ENCODE data around the gene NHLRC3.
"Not testable (repeated sequence)": the region's sequence is repeated elsewhere in the genome, so short reads cannot be mapped to it uniquely, and the experiment has no call there.

NHLRC3 gene, protein sequence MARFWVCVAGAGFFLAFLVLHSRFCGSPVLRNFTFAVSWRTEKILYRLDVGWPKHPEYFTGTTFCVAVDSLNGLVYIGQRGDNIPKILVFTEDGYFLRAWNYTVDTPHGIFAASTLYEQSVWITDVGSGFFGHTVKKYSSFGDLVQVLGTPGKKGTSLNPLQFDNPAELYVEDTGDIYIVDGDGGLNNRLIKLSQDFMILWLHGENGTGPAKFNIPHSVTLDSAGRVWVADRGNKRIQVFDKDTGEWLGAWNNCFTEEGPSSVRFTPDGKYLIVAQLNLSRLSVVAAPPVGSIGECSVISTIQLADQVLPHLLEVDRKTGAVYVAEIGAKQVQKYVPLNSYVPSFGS

DNA sequence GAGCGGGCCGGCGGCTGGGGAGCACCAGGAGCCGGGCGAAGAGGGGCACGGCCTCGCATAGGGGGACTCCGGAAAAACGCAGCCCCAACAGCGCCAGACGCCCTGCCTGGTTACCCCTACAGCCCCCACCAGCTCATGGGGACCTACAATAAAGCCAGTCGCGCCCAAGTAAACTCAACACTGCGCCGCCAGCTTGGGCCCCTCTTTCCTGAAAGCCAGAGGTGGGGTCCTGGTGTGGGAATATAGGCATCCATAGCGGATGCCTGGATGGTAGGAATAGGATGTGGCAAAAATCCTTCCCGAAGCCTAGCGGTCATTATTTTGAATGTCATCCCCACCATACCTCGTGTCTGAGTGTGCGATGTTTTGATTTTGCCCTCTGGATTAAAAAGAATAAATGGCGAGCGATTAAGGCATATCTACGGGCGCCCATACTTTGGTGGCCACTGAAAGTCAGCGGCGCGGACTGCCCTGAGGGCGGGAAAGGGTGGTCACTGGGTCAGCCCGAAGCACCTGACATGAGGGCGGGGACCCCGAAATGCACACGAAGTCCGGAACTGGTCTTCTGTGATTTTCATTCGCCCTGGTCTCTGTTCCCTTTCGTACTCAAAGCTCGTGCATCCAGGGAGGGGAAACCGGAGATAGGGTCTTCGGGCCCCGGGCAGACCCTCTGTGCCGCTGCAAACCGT, at the start of gene NHLRC3, which contains the start of gene PROSER1:
NHLRC3 (plus strand) TSS at position 577 of the 689 bp plus-strand sequence. CDS start 184 bp downstream, outside the sequence.
PROSER1 (minus strand) TSS at position 210 of the 689 bp plus-strand sequence. CDS start 847 bp downstream, outside the sequence.
- H3K36me3 ChIP-seq (ENCODE audit: control insufficient read depth, insufficient read depth, low read length) = no peaks in the 10 kb centered on the region
- DNase-seq (ENCODE audit: extremely low read depth, insufficient read length) = peak; percentile 89
- no peaks in the 10 kb centered on the region for H3K27me3 ChIP-seq (replicated peaks; ENCODE audit: control insufficient read depth, insufficient read depth, low read length)
- H3K4me3 ChIP-seq (replicated peaks; ENCODE audit: low read depth, low read length) = peak within 1 kb of the TSS; percentile 82
- TF ChIP-seq, protein P1, sequence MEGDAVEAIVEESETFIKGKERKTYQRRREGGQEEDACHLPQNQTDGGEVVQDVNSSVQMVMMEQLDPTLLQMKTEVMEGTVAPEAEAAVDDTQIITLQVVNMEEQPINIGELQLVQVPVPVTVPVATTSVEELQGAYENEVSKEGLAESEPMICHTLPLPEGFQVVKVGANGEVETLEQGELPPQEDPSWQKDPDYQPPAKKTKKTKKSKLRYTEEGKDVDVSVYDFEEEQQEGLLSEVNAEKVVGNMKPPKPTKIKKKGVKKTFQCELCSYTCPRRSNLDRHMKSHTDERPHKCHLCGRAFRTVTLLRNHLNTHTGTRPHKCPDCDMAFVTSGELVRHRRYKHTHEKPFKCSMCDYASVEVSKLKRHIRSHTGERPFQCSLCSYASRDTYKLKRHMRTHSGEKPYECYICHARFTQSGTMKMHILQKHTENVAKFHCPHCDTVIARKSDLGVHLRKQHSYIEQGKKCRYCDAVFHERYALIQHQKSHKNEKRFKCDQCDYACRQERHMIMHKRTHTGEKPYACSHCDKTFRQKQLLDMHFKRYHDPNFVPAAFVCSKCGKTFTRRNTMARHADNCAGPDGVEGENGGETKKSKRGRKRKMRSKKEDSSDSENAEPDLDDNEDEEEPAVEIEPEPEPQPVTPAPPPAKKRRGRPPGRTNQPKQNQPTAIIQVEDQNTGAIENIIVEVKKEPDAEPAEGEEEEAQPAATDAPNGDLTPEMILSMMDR (IDR thresholded peaks at IDR 0.05; ENCODE audit: insufficient read depth, low read length, poor library complexity, severe bottlenecking) = no peak

DNA sequence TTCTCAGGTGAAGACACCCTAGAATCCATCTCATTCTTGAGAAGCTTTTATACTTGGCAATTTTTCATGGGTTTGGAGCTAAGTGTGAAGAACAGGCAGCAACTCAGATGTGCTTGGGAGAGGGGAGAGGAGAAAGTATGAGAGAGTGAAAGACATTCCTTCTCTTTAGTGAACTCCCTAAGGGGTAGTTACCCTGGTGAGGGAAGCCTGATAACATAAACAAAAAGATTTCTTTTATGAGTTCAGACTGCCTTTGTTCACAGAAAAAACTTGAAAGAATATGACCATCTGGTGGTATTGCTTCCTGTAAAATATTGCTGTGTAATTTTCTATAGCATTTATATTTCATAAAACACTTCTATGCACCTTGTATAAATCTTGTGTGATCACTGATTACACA, 47.6 kb upstream of the NHLRC3 start, which contains the start of gene STOML3:
STOML3 (minus strand) TSS at position 139 of the 400 bp plus-strand sequence; CDS start at position 29, 110 bp downstream.
- Histone ChIP-seq H3K4me3 (replicated peaks; ENCODE audit: low read depth, low read length) (no peak within 1 kb of the TSS), H3K27me3 (replicated peaks; ENCODE audit: control insufficient read depth, insufficient read depth, low read length) (no peaks in the 10 kb centered on the region), H3K36me3 (ENCODE audit: control insufficient read depth, insufficient read depth, low read length) (no peaks in the 10 kb centered on the region)
- TF ChIP-seq, protein P1 (IDR thresholded peaks at IDR 0.05; ENCODE audit: insufficient read depth, low read length, poor library complexity, severe bottlenecking) = no peak
- DNase-seq (ENCODE audit: extremely low read depth, insufficient read length) = no peak

DNA sequence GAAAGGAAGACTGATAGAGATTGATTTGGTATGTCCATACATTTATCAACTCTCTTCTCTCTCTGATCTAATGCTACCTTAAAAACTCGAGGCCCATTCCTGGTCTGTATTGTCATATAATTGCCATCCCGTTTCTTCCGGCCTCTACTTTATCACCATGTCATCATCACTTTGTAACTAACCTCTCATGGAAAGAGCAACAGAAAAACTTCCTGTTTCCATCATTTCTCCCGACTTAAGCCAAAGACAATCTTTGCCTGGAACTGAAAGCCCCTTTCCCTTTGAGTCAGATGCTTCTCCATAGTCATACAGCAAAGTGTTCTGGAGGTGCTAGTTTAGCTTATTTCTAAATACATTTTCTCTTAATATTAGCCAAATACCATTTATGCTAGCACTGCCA, 44.9 kb upstream of the NHLRC3 start:
- Histone ChIP-seq H3K36me3 (ENCODE audit: control insufficient read depth, insufficient read depth, low read length) (no peaks in the 10 kb centered on the region), H3K27me3 (replicated peaks; ENCODE audit: control insufficient read depth, insufficient read depth, low read length) (no peaks in the 10 kb centered on the region), H3K4me3 (replicated peaks; ENCODE audit: low read depth, low read length) (no peak overlapping the region)
- TF ChIP-seq, protein P1 (IDR thresholded peaks at IDR 0.05; ENCODE audit: insufficient read depth, low read length, poor library complexity, severe bottlenecking) = no peak
- no peak for DNase-seq (ENCODE audit: extremely low read depth, insufficient read length)

DNA sequence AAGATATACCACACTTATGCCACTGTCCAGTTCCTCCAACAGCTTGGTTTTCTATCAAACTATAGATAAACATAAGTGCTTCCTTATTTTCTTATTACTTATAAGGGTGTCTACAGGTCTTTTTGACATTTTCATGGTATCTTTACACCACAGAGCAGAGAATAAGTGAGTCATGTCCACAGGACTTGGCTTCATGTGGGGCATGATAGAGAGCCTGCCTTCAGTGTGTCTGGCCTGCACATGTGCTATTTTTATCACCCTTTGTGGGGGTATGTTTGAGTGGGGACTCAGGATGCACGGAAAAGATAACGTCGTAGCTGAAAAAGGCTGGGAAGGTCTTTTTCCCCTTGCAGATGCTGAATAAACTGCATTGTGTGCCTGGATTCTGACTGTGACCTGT, 39.5 kb upstream of the NHLRC3 start:
- H3K27me3 ChIP-seq (replicated peaks; ENCODE audit: control insufficient read depth, insufficient read depth, low read length) = no peaks in the 10 kb centered on the region
- H3K4me3 ChIP-seq (replicated peaks; ENCODE audit: low read depth, low read length) = no peak overlapping the region
- H3K36me3 ChIP-seq (ENCODE audit: control insufficient read depth, insufficient read depth, low read length) = no peaks in the 10 kb centered on the region
- TF ChIP-seq, protein P1 (IDR thresholded peaks at IDR 0.05; ENCODE audit: insufficient read depth, low read length, poor library complexity, severe bottlenecking) = no peak
- no peak for DNase-seq (ENCODE audit: extremely low read depth, insufficient read length)

DNA sequence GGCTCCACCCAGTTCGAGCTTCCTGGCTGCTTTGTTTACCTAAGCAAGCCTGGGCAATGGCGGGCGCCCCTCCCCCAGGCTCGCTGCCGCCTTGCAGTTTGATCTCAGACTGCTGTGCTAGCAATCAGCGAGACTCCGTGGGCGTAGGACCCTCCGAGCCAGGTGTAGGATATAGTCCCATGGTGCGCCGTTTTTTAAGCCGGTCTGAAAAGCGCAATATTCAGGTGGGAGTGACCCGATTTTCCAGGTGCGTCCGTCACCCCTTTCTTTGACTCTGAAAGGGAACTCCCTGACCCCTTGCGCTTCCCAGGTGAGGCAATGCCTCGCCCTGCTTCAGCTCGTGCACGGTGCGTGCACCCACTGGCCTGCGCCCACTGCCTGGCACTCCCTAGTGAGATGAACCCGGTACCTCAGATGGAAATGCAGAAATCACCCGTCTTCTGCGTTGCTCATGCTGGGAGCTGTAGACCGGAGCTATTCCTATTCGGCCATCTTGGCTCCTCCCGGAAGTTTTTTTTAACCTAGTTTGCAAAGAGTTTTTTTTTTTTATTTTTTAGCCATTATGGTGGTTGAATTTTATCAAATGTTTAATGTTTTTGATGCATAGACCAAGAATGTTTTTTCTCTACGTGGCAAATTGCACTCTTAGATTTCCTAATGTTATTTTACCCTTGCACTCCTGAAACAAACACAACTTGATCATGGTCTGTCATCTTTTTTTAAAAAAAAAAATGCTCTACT, 31.7 kb upstream of the NHLRC3 start:
- not testable (repeated sequence) for H3K36me3 ChIP-seq (ENCODE audit: control insufficient read depth, insufficient read depth, low read length); H3K4me3 ChIP-seq (replicated peaks; ENCODE audit: low read depth, low read length); H3K27me3 ChIP-seq (replicated peaks; ENCODE audit: control insufficient read depth, insufficient read depth, low read length); DNase-seq (ENCODE audit: extremely low read depth, insufficient read length)

Data from GM06990 (cell line).